ENCODE measurements around the gene ERP27. TPM values are rescaled to one million over a fixed set of nuclear protein-coding genes. Genes with fewer than 3 reads are reported as not detected.

Gene ERP27
- polyA plus RNA-seq, 1 of the 3 experiments (the other 2 are of a cell fraction) = 0.64 TPM

DNA sequence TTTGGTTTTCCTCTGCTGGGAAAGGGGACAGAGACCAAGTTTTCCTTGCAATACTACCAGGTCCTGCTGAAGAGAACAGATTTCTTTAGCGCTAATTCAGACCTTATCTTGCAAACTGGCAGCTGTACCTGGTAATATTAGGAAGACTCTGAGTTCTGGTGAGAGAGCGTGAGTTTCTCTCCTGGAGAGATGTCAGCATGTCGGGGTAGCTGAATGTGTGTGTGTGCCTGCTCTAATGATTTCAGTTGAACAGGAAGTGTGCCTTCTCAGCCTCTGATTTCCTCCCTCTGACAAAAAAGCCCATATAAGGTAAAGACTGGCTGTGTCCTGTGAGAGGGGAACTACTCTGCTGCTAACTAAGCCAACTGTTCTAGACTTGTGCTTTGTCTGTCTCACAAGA lies 10.3 kb upstream of the ERP27 start:
- TF ChIP-seq FOXM1 (IDR thresholded peaks at IDR 0.05; ENCODE audit: low read depth) = no peak
- TF ChIP-seq, protein P1, sequence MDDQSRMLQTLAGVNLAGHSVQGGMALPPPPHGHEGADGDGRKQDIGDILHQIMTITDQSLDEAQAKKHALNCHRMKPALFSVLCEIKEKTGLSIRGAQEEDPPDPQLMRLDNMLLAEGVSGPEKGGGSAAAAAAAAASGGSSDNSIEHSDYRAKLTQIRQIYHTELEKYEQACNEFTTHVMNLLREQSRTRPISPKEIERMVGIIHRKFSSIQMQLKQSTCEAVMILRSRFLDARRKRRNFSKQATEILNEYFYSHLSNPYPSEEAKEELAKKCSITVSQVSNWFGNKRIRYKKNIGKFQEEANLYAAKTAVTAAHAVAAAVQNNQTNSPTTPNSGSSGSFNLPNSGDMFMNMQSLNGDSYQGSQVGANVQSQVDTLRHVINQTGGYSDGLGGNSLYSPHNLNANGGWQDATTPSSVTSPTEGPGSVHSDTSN (IDR thresholded peaks at IDR 0.05) = no peak
- TF ChIP-seq, protein P2, sequence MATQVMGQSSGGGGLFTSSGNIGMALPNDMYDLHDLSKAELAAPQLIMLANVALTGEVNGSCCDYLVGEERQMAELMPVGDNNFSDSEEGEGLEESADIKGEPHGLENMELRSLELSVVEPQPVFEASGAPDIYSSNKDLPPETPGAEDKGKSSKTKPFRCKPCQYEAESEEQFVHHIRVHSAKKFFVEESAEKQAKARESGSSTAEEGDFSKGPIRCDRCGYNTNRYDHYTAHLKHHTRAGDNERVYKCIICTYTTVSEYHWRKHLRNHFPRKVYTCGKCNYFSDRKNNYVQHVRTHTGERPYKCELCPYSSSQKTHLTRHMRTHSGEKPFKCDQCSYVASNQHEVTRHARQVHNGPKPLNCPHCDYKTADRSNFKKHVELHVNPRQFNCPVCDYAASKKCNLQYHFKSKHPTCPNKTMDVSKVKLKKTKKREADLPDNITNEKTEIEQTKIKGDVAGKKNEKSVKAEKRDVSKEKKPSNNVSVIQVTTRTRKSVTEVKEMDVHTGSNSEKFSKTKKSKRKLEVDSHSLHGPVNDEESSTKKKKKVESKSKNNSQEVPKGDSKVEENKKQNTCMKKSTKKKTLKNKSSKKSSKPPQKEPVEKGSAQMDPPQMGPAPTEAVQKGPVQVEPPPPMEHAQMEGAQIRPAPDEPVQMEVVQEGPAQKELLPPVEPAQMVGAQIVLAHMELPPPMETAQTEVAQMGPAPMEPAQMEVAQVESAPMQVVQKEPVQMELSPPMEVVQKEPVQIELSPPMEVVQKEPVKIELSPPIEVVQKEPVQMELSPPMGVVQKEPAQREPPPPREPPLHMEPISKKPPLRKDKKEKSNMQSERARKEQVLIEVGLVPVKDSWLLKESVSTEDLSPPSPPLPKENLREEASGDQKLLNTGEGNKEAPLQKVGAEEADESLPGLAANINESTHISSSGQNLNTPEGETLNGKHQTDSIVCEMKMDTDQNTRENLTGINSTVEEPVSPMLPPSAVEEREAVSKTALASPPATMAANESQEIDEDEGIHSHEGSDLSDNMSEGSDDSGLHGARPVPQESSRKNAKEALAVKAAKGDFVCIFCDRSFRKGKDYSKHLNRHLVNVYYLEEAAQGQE (IDR thresholded peaks at IDR 0.05; ENCODE audit: low read depth, low read length) = no peak
- peak; percentile 16; the same call in 1 of the 2 replicates for TF ChIP-seq GABPA (IDR thresholded peaks at IDR 0.05; ENCODE audit: low read depth)
- TF ChIP-seq JUND (IDR thresholded peaks at IDR 0.05) = no peak
- TF ChIP-seq, protein P3, sequence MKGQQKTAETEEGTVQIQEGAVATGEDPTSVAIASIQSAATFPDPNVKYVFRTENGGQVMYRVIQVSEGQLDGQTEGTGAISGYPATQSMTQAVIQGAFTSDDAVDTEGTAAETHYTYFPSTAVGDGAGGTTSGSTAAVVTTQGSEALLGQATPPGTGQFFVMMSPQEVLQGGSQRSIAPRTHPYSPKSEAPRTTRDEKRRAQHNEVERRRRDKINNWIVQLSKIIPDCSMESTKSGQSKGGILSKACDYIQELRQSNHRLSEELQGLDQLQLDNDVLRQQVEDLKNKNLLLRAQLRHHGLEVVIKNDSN (IDR thresholded peaks at IDR 0.05; ENCODE audit: borderline replicate concordance, low read depth) = no peak
- TF ChIP-seq ELF1 (IDR thresholded peaks at IDR 0.05) = 0 out of 2 replicates have a peak, but pooled peaks have one; percentile 20
- H3K4me3 ChIP-seq (ENCODE audit: low read depth in 2 of 2, low read length in 1 of 2) = no peak overlapping the region
- H2AFZ ChIP-seq (ENCODE audit: low read depth) = no peak overlapping the region
- POLR2A ChIA-PET = no interaction called here
- H3K27ac ChIP-seq (ENCODE audit: low read depth in 2 of 2, low read length in 1 of 2) = peak overlapping the region; percentile 67 to 99; a peak in 3 of 4 replicates
- H3K27me3 ChIP-seq (ENCODE audit: insufficient read depth) = no peaks in the 10 kb centered on the region
- peaks cover 34 to 53% of the 10 kb centered on the region in 2 experiments for H3K36me3 ChIP-seq (replicated peaks in 1 of 2; ENCODE audit: control insufficient read depth in 1 of 2, insufficient read depth in 2 of 2, low read length in 1 of 2)
- H3K9ac ChIP-seq = peak overlapping the region; percentile 36; the same call in 1 of the 2 replicates
- peaks cover 7 to 56% of the 10 kb centered on the region in 2 experiments for H3K4me1 ChIP-seq (ENCODE audit: control insufficient read depth in 1 of 2, insufficient read depth in 2 of 2, low read depth in 1 of 2, low read length in 1 of 2)
- WGBS (ENCODE audit: low lambda C conversion rate) = 34% methylated on average over 3 of the region's 3 CpGs
- peaks cover 30% of the 10 kb centered on the region for H3F3A ChIP-seq (replicated peaks; ENCODE audit: insufficient read depth)
- no peaks in the 10 kb centered on the region for H4K20me1 ChIP-seq (ENCODE audit: insufficient read depth)
- peaks cover 49% of the 10 kb centered on the region for H3K79me2 ChIP-seq (ENCODE audit: insufficient read depth)
- H3K9me2 ChIP-seq = no peaks in the 10 kb centered on the region
- CTCF ChIA-PET = no interaction called here
- no peak for DNase-seq
- no peaks in the 10 kb centered on the region for H3K9me3 ChIP-seq
- H3K4me2 ChIP-seq = peak overlapping the region; percentile 58

DNA sequence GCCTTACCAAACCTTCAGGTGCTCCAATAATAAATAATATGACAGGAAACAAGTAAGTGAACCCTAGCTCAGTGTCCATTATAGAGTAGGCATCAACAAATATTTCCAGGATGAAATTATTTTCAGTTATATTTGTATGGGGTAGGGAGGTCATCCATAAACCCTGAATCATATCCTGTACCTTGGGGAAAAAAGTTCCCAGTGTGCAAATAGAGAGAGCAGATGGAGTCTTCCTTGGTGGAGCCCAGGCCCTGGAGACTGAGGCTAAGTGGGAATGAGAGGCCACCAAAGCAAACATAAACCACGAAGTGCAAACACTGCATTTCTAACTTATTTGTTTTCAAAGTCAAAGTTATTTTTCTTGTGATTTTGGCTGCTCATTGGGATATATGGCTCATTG lies 8.5 kb upstream of the ERP27 start:
- no peak overlapping the region for H3K4me3 ChIP-seq (ENCODE audit: low read depth in 2 of 2, low read length in 1 of 2)
- CTCF ChIA-PET = interaction anchor here (0.7 kb wide), 1 partner anchor 101 kb away, joined by 3 read pairs; no protein-coding TSS in a partner anchor
- peaks cover 7 to 45% of the 10 kb centered on the region in 2 experiments for H3K4me1 ChIP-seq (ENCODE audit: control insufficient read depth in 1 of 2, insufficient read depth in 2 of 2, low read depth in 1 of 2, low read length in 1 of 2)
- no peaks in the 10 kb centered on the region for H3K9me2 ChIP-seq
- no peak overlapping the region for H2AFZ ChIP-seq (ENCODE audit: low read depth)
- H3K9me3 ChIP-seq = no peaks in the 10 kb centered on the region
- H3K36me3 ChIP-seq (replicated peaks in 1 of 2; ENCODE audit: control insufficient read depth in 1 of 2, insufficient read depth in 2 of 2, low read length in 1 of 2) = peaks cover 41 to 69% of the 10 kb centered on the region in 2 experiments
- WGBS (ENCODE audit: low lambda C conversion rate) = 57% methylated on average over 1 of the region's 1 CpG
- H3K27ac ChIP-seq (ENCODE audit: low read depth in 2 of 2, low read length in 1 of 2) = no peak overlapping the region
- H3K9ac ChIP-seq = no peak overlapping the region
- POLR2A ChIA-PET = no interaction called here
- H3K27me3 ChIP-seq (ENCODE audit: insufficient read depth) = no peaks in the 10 kb centered on the region
- H4K20me1 ChIP-seq (ENCODE audit: insufficient read depth) = no peaks in the 10 kb centered on the region
- no peak overlapping the region; the same call in 1 of the 2 replicates for H3K4me2 ChIP-seq
- DNase-seq = no peak
- peaks cover 39% of the 10 kb centered on the region for H3K79me2 ChIP-seq (ENCODE audit: insufficient read depth)
- peaks cover 15% of the 10 kb centered on the region for H3F3A ChIP-seq (replicated peaks; ENCODE audit: insufficient read depth)
- TF ChIP-seq EZH2phosphoT487 (IDR thresholded peaks at IDR 0.05; ENCODE audit: borderline replicate concordance, low read depth) (no peak), TAF1 (IDR thresholded peaks at IDR 0.05; ENCODE audit: borderline replicate concordance, low read depth, low read length) (no peak), SIN3A (IDR thresholded peaks at IDR 0.05; ENCODE audit: borderline replicate concordance, low read depth, low read length) (no peak), SMC3 (IDR thresholded peaks at IDR 0.05; ENCODE audit: low read depth, low read length) (no peak), RXRA (IDR thresholded peaks at IDR 0.05; ENCODE audit: borderline replicate concordance, low read depth) (no peak), GATA2 (CRISPR knock-in tag; IDR thresholded peaks at IDR 0.05) (no peak), YY1 (IDR thresholded peaks at IDR 0.05; ENCODE audit: low read depth) (no peak), FOXM1 (IDR thresholded peaks at IDR 0.05; ENCODE audit: low read depth) (no peak)
- TF ChIP-seq, protein P2 (IDR thresholded peaks at IDR 0.05; ENCODE audit: low read depth, low read length) = no peak
- TF ChIP-seq, protein P4, sequence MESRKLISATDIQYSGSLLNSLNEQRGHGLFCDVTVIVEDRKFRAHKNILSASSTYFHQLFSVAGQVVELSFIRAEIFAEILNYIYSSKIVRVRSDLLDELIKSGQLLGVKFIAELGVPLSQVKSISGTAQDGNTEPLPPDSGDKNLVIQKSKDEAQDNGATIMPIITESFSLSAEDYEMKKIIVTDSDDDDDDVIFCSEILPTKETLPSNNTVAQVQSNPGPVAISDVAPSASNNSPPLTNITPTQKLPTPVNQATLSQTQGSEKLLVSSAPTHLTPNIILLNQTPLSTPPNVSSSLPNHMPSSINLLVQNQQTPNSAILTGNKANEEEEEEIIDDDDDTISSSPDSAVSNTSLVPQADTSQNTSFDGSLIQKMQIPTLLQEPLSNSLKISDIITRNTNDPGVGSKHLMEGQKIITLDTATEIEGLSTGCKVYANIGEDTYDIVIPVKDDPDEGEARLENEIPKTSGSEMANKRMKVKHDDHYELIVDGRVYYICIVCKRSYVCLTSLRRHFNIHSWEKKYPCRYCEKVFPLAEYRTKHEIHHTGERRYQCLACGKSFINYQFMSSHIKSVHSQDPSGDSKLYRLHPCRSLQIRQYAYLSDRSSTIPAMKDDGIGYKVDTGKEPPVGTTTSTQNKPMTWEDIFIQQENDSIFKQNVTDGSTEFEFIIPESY (IDR thresholded peaks at IDR 0.05; ENCODE audit: borderline replicate concordance, low read depth) = no peak
